ENCODE results near the gene ZDHHC17. TPM values are rescaled to one million over a fixed set of nuclear protein-coding genes. Genes with fewer than 3 reads are reported as not detected.

Gene ZDHHC17
- total and polyA plus RNA-seq, 2 donors (not counting 1 experiment from before 2014, with no cell fraction given), result 30.5 to 141 TPM

- H3K27me3 ChIP-seq (ENCODE audit: control insufficient read depth, insufficient read depth, low read length), result no peaks in the 10 kb centered on the region
- DNase-seq (ENCODE audit: low read depth in 2 of 2), result no peak
- no peaks in the 10 kb centered on the region for H4K20me1 ChIP-seq (ENCODE audit: control insufficient read depth, extremely low read depth, insufficient read depth, low read length)
- no peak for TF ChIP-seq EZH2 (IDR thresholded peaks at IDR 0.05; ENCODE audit: low read length, missing control alignments)
- no peak for TF ChIP-seq CTCF (conservative IDR thresholded peaks at IDR 0.05 in 1 of 2, IDR thresholded peaks at IDR 0.05 in 1 of 2; ENCODE audit: low read depth in 1 of 2, low read length in 2 of 2)
- H3K79me2 ChIP-seq (ENCODE audit: control insufficient read depth, insufficient read depth, low read length), result no peaks in the 10 kb centered on the region
- no peak overlapping the region for H3K9ac ChIP-seq (ENCODE audit: insufficient read depth, low read length)
- no peaks in the 10 kb centered on the region for H3K36me3 ChIP-seq (ENCODE audit: control insufficient read depth, insufficient read depth, low read length)
- no peak overlapping the region for H2AFZ ChIP-seq (ENCODE audit: low read length)
- no peak overlapping the region for H3K4me2 ChIP-seq (ENCODE audit: extremely low read depth, insufficient read depth, low read length)
- H3K4me1 ChIP-seq (ENCODE audit: control insufficient read depth, extremely low read depth, insufficient read depth, low read length), result no peaks in the 10 kb centered on the region
- H3K4me3 ChIP-seq (replicated peaks in 1 of 4; ENCODE audit: control extremely low read depth in 1 of 4, insufficient read depth in 1 of 4, low read depth in 3 of 4, low read length in 4 of 4), result no peak overlapping the region
- H3K9me3 ChIP-seq (ENCODE audit: control insufficient read depth, insufficient read depth, low read depth, low read length), result no peaks in the 10 kb centered on the region
- H3K27ac ChIP-seq (ENCODE audit: insufficient read depth, low read length), result no peak overlapping the region
Observed at GRCh38 chr12:76738824-76739579, 24.9 kb upstream of the ZDHHC17 start.

- TF ChIP-seq EZH2 (IDR thresholded peaks at IDR 0.05; ENCODE audit: low read length, missing control alignments), result no peak
- TF ChIP-seq CTCF (conservative IDR thresholded peaks at IDR 0.05 in 1 of 2, IDR thresholded peaks at IDR 0.05 in 1 of 2; ENCODE audit: low read depth in 1 of 2, low read length in 2 of 2), result no peak
- Histone ChIP-seq H3K36me3 (ENCODE audit: control insufficient read depth, insufficient read depth, low read length) (no peaks in the 10 kb centered on the region), H4K20me1 (ENCODE audit: control insufficient read depth, extremely low read depth, insufficient read depth, low read length) (no peaks in the 10 kb centered on the region), H3K9me3 (ENCODE audit: control insufficient read depth, insufficient read depth, low read depth, low read length) (no peaks in the 10 kb centered on the region), H3K27me3 (ENCODE audit: control insufficient read depth, insufficient read depth, low read length) (no peaks in the 10 kb centered on the region), H3K27ac (ENCODE audit: insufficient read depth, low read length) (no peak overlapping the region), H3K9ac (ENCODE audit: insufficient read depth, low read length) (no peak overlapping the region), H2AFZ (ENCODE audit: low read length) (no peak overlapping the region), H3K4me2 (ENCODE audit: extremely low read depth, insufficient read depth, low read length) (no peak overlapping the region), H3K79me2 (ENCODE audit: control insufficient read depth, insufficient read depth, low read length) (no peaks in the 10 kb centered on the region), H3K4me3 (replicated peaks in 1 of 4; ENCODE audit: control extremely low read depth in 1 of 4, insufficient read depth in 1 of 4, low read depth in 3 of 4, low read length in 4 of 4) (no peak overlapping the region), H3K4me1 (ENCODE audit: control insufficient read depth, extremely low read depth, insufficient read depth, low read length) (no peaks in the 10 kb centered on the region)
- DNase-seq (ENCODE audit: low read depth in 2 of 2), result no peak
Observed at GRCh38 chr12:76739896-76740295, 24.0 kb upstream of the ZDHHC17 start.

GRCh38 chr12:76740501-76740900 is 23.4 kb upstream of the ZDHHC17 start:
- H3K9me3 ChIP-seq (ENCODE audit: control insufficient read depth, insufficient read depth, low read depth, low read length), result no peaks in the 10 kb centered on the region
- TF ChIP-seq CTCF (conservative IDR thresholded peaks at IDR 0.05 in 1 of 2, IDR thresholded peaks at IDR 0.05 in 1 of 2; ENCODE audit: low read depth in 1 of 2, low read length in 2 of 2) (no peak), EZH2 (IDR thresholded peaks at IDR 0.05; ENCODE audit: low read length, missing control alignments) (no peak)
- no peak overlapping the region for H3K27ac ChIP-seq (ENCODE audit: insufficient read depth, low read length)
- no peaks in the 10 kb centered on the region for H3K36me3 ChIP-seq (ENCODE audit: control insufficient read depth, insufficient read depth, low read length)
- H3K4me1 ChIP-seq (ENCODE audit: control insufficient read depth, extremely low read depth, insufficient read depth, low read length), result no peaks in the 10 kb centered on the region
- H3K79me2 ChIP-seq (ENCODE audit: control insufficient read depth, insufficient read depth, low read length), result no peaks in the 10 kb centered on the region
- no peak for DNase-seq (ENCODE audit: low read depth in 2 of 2)
- H3K4me2 ChIP-seq (ENCODE audit: extremely low read depth, insufficient read depth, low read length), result no peak overlapping the region
- H2AFZ ChIP-seq (ENCODE audit: low read length), result no peak overlapping the region
- H3K4me3 ChIP-seq (replicated peaks in 1 of 4; ENCODE audit: control extremely low read depth in 1 of 4, insufficient read depth in 1 of 4, low read depth in 3 of 4, low read length in 4 of 4), result no peak overlapping the region
- no peaks in the 10 kb centered on the region for H3K27me3 ChIP-seq (ENCODE audit: control insufficient read depth, insufficient read depth, low read length)
- H4K20me1 ChIP-seq (ENCODE audit: control insufficient read depth, extremely low read depth, insufficient read depth, low read length), result no peaks in the 10 kb centered on the region
- H3K9ac ChIP-seq (ENCODE audit: insufficient read depth, low read length), result no peak overlapping the region
